IgD-negative memory B cell (primary cell): Measurements from ENCODE around the gene PLA2R1. TPM values are rescaled to one million over a fixed set of nuclear protein-coding genes. Genes with fewer than 3 reads are reported as not detected.

Experiments used
- H3K27ac Mint-ChIP-seq, 3 donors: one replicate each; pipeline ENCODE4 v1.8.0; 2020 to 2022; ENCODE audit warnings: mild to moderate bottlenecking in 3 of 3, mixed read lengths in 3 of 3, moderate library complexity in 1 of 3
- H3K27me3 Mint-ChIP-seq: one replicate; pipeline ENCODE4 v1.8.0; 2021; ENCODE audit warnings: mixed read lengths
- H3K36me3 Mint-ChIP-seq: one replicate; pipeline ENCODE4 v1.8.0; 2020; ENCODE audit warnings: mild to moderate bottlenecking, mixed read lengths
- H3K4me1 Mint-ChIP-seq, 3 donors: one replicate each; pipeline ENCODE4 v1.8.0; 2020 to 2022; ENCODE audit warnings: mixed read lengths in 3 of 3, mild to moderate bottlenecking in 1 of 3
- H3K4me3 Mint-ChIP-seq, 4 donors: one replicate each; pipeline ENCODE4 v1.8.0; 2020 to 2022; ENCODE audit warnings: mild to moderate bottlenecking in 4 of 4, mixed read lengths in 4 of 4, moderate library complexity in 3 of 4
- H3K9me3 Mint-ChIP-seq, 3 donors: one replicate each; pipeline ENCODE4 v1.8.0; 2020 to 2021; ENCODE audit warnings: mixed read lengths in 3 of 3, mild to moderate bottlenecking in 1 of 3
- polyA plus RNA-seq: library from polyadenylated mRNA; unstranded; fragments of 300-500 nt; fragmentation: Illumina TruSeq; gene quantifications from one replicate; pipeline ENCODE4 v1.2.3, GENCODE V29; 2021

The PLA2R1 gene
- polyA plus RNA-seq, 1 donor from 2014 or later, result not detected

- Mint-ChIP-seq H3K27me3 (peaks cover 2% of the 10 kb centered on the region), H3K4me3 (no peak overlapping the region), H3K4me1 (peaks cover 7 to 23% (median 18%) of the 10 kb centered on the region in 3 donors), H3K9me3 (peaks cover 0 to 4% (median 3%) of the 10 kb centered on the region in 3 donors), H3K27ac (no peak overlapping the region), H3K36me3 (peaks cover 2% of the 10 kb centered on the region)
Observed at GRCh38 chr2:159925975-159926374, 136.4 kb downstream of the PLA2R1 start.

GRCh38 chr2:159922563-159922962, 139.9 kb downstream of the PLA2R1 start:
- H3K9me3 Mint-ChIP-seq, result no peaks in the 10 kb centered on the region
- no peaks in the 10 kb centered on the region for H3K36me3 Mint-ChIP-seq
- peaks cover 7 to 18% (median 18%) of the 10 kb centered on the region in 3 donors for H3K4me1 Mint-ChIP-seq
- peaks cover 2% of the 10 kb centered on the region for H3K27me3 Mint-ChIP-seq
- H3K27ac Mint-ChIP-seq, result no peak overlapping the region
- H3K4me3 Mint-ChIP-seq, result no peak overlapping the region

GRCh38 chr2:159921752-159922404, 140.5 kb downstream of the PLA2R1 start:
- H3K4me3 Mint-ChIP-seq, result peak overlapping the region in 2 of 4 donors; percentile 29 to 51
- H3K27ac Mint-ChIP-seq, result peak overlapping the region in 1 of 3 donors; percentile 47
- H3K36me3 Mint-ChIP-seq, result no peaks in the 10 kb centered on the region
- H3K4me1 Mint-ChIP-seq, result peaks cover 5 to 13% (median 12%) of the 10 kb centered on the region in 3 donors
- no peaks in the 10 kb centered on the region for H3K9me3 Mint-ChIP-seq
- H3K27me3 Mint-ChIP-seq, result peaks cover 3% of the 10 kb centered on the region

- H3K27ac Mint-ChIP-seq, result no peak overlapping the region
- H3K9me3 Mint-ChIP-seq, result no peaks in the 10 kb centered on the region
- no peaks in the 10 kb centered on the region for H3K4me1 Mint-ChIP-seq
- no peak overlapping the region for H3K4me3 Mint-ChIP-seq
- H3K36me3 Mint-ChIP-seq, result peaks cover 2% of the 10 kb centered on the region
- peaks cover 4% of the 10 kb centered on the region for H3K27me3 Mint-ChIP-seq
Observed at GRCh38 chr2:159916511-159916910, 145.9 kb downstream of the PLA2R1 start.

- Mint-ChIP-seq H3K36me3 (peaks cover 2% of the 10 kb centered on the region), H3K27ac (no peak overlapping the region), H3K4me1 (no peaks in the 10 kb centered on the region), H3K4me3 (no peak overlapping the region), H3K9me3 (no peaks in the 10 kb centered on the region), H3K27me3 (peaks cover 4% of the 10 kb centered on the region)
Observed at GRCh38 chr2:159913900-159914299, 148.5 kb downstream of the PLA2R1 start.

- Mint-ChIP-seq H3K36me3 (peaks cover 2% of the 10 kb centered on the region), H3K4me3 (no peak overlapping the region), H3K9me3 (no peaks in the 10 kb centered on the region)
Observed at GRCh38 chr2:159912580-159912979, 149.8 kb downstream of the PLA2R1 start.

GRCh38 chr2:159910951-159911350, 151.5 kb downstream of the PLA2R1 start:
- Mint-ChIP-seq H3K36me3 (peaks cover 2% of the 10 kb centered on the region), H3K27ac (no peak overlapping the region), H3K9me3 (no peaks in the 10 kb centered on the region), H3K4me1 (peaks cover 0 to 3% (median 3%) of the 10 kb centered on the region in 3 donors), H3K4me3 (no peak overlapping the region), H3K27me3 (no peaks in the 10 kb centered on the region)

More at GRCh38 chr2:159912580-159912979, 149.8 kb downstream of the PLA2R1 start:
- H3K27ac Mint-ChIP-seq, result no peak overlapping the region
- peaks cover 4% of the 10 kb centered on the region for H3K27me3 Mint-ChIP-seq
- H3K4me1 Mint-ChIP-seq, result peaks cover 0 to 1% (median under 1%) of the 10 kb centered on the region in 3 donors

- Mint-ChIP-seq H3K27ac (no peak overlapping the region), H3K4me1 (peaks cover 0 to 8% (median 5%) of the 10 kb centered on the region in 3 donors), H3K9me3 (no peaks in the 10 kb centered on the region), H3K36me3 (no peaks in the 10 kb centered on the region), H3K4me3 (no peak overlapping the region), H3K27me3 (no peaks in the 10 kb centered on the region)
Observed at GRCh38 chr2:159908623-159909022, 153.8 kb downstream of the PLA2R1 start.

- no peak overlapping the region for H3K27ac Mint-ChIP-seq
- no peaks in the 10 kb centered on the region for H3K27me3 Mint-ChIP-seq
- H3K4me1 Mint-ChIP-seq, result peaks cover 0 to 11% (median 10%) of the 10 kb centered on the region in 3 donors
- no peaks in the 10 kb centered on the region for H3K36me3 Mint-ChIP-seq
- H3K9me3 Mint-ChIP-seq, result no peaks in the 10 kb centered on the region
- H3K4me3 Mint-ChIP-seq, result peak overlapping the region in 1 of 4 donors; percentile 14
Observed at GRCh38 chr2:159907909-159908308, 154.5 kb downstream of the PLA2R1 start.

GRCh38 chr2:159905926-159906714, 156.3 kb downstream of the PLA2R1 start:
- Mint-ChIP-seq H3K27me3 (no peaks in the 10 kb centered on the region), H3K27ac (peak overlapping the region in 2 of 3 donors; percentile 88 to 91), H3K4me3 (peak overlapping the region in 3 of 4 donors; percentile 96 to 99 (median 97)), H3K36me3 (no peaks in the 10 kb centered on the region), H3K9me3 (no peaks in the 10 kb centered on the region), H3K4me1 (peaks cover 8 to 21% (median 21%) of the 10 kb centered on the region in 3 donors)

GRCh38 chr2:159904959-159905305, 157.5 kb downstream of the PLA2R1 start:
- Mint-ChIP-seq H3K27ac (peak overlapping the region; percentile 88 to 96 (median 91)), H3K27me3 (no peaks in the 10 kb centered on the region), H3K36me3 (no peaks in the 10 kb centered on the region), H3K4me1 (peaks cover 8 to 28% (median 22%) of the 10 kb centered on the region in 3 donors), H3K9me3 (no peaks in the 10 kb centered on the region), H3K4me3 (peak overlapping the region; percentile 96 to 99 (median 96))

GRCh38 chr2:159904127-159904958, 158.1 kb downstream of the PLA2R1 start, which contains the start of gene LY75:
Gene LY75, minus strand, starts transcription at chr2:159904756.
- Mint-ChIP-seq H3K4me1 (peaks cover 12 to 33% (median 26%) of the 10 kb centered on the region in 3 donors), H3K36me3 (no peaks in the 10 kb centered on the region), H3K27ac (peak within 1 kb of the TSS; percentile 88 to 96 (median 96)), H3K9me3 (no peaks in the 10 kb centered on the region), H3K27me3 (no peaks in the 10 kb centered on the region), H3K4me3 (peak within 1 kb of the TSS; percentile 96 to 99 (median 96))

- peak overlapping the region; percentile 88 to 96 (median 96) for H3K27ac Mint-ChIP-seq
- H3K36me3 Mint-ChIP-seq, result no peaks in the 10 kb centered on the region
- H3K27me3 Mint-ChIP-seq, result no peaks in the 10 kb centered on the region
- H3K9me3 Mint-ChIP-seq, result no peaks in the 10 kb centered on the region
- H3K4me3 Mint-ChIP-seq, result peak overlapping the region; percentile 96 to 99 (median 96)
- H3K4me1 Mint-ChIP-seq, result peaks cover 12 to 33% (median 28%) of the 10 kb centered on the region in 3 donors
Observed at GRCh38 chr2:159903443-159904126, 158.8 kb downstream of the PLA2R1 start.

- Mint-ChIP-seq H3K27me3 (no peaks in the 10 kb centered on the region), H3K4me1 (peaks cover 18 to 36% (median 35%) of the 10 kb centered on the region in 3 donors), H3K4me3 (peak overlapping the region; percentile 96 to 99 (median 96)), H3K36me3 (no peaks in the 10 kb centered on the region), H3K9me3 (no peaks in the 10 kb centered on the region), H3K27ac (peak overlapping the region; percentile 88 to 96 (median 96))
Observed at GRCh38 chr2:159902722-159903121, 159.7 kb downstream of the PLA2R1 start.
